ENCODE data around the gene CEP57.

DNA sequence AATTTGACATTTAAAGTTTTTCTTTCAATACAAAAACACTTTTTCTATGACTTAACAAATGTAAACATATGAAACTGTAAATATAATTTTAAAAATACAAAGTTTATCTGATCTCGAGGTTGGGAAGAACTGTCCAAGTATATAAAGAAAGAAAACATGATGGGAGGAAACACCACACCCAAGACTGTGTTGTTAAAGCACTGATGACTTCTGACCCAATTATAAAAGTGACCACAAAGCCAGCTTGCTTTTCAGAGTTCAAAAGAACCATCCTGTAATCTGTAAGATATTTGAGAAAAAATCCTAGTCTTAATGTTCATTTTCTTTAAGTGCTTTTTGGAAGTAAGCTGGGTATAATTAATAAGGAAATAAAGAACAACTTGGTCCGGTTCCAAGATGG, 15.6 kb downstream of the CEP57 start:
- TF ChIP-seq, protein P1, sequence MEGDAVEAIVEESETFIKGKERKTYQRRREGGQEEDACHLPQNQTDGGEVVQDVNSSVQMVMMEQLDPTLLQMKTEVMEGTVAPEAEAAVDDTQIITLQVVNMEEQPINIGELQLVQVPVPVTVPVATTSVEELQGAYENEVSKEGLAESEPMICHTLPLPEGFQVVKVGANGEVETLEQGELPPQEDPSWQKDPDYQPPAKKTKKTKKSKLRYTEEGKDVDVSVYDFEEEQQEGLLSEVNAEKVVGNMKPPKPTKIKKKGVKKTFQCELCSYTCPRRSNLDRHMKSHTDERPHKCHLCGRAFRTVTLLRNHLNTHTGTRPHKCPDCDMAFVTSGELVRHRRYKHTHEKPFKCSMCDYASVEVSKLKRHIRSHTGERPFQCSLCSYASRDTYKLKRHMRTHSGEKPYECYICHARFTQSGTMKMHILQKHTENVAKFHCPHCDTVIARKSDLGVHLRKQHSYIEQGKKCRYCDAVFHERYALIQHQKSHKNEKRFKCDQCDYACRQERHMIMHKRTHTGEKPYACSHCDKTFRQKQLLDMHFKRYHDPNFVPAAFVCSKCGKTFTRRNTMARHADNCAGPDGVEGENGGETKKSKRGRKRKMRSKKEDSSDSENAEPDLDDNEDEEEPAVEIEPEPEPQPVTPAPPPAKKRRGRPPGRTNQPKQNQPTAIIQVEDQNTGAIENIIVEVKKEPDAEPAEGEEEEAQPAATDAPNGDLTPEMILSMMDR (IDR thresholded peaks at IDR 0.05), result no peak
- TF ChIP-seq EP300 (IDR thresholded peaks at IDR 0.05; ENCODE audit: low read depth) (no peak), POLR2A (IDR thresholded peaks at IDR 0.05) (no peak), POLR2AphosphoS5 (IDR thresholded peaks at IDR 0.05) (no peak)
